HL-60/S4 treated with phorbol 12-myristate 13-acetate at 8.2 ng/mL for 4 days and 3 days (cell line): ENCODE results near the gene ARHGAP26.

Experiments used
- in situ Hi-C: fragments of 300-500 bp; cut with MboI; formaldehyde crosslinking; loops from 2 replicates; pipeline ENCODE4 v1.15.0; 2022; ENCODE audit warnings: low sequenced_read_pairs

ARHGAP26 gene

DNA sequence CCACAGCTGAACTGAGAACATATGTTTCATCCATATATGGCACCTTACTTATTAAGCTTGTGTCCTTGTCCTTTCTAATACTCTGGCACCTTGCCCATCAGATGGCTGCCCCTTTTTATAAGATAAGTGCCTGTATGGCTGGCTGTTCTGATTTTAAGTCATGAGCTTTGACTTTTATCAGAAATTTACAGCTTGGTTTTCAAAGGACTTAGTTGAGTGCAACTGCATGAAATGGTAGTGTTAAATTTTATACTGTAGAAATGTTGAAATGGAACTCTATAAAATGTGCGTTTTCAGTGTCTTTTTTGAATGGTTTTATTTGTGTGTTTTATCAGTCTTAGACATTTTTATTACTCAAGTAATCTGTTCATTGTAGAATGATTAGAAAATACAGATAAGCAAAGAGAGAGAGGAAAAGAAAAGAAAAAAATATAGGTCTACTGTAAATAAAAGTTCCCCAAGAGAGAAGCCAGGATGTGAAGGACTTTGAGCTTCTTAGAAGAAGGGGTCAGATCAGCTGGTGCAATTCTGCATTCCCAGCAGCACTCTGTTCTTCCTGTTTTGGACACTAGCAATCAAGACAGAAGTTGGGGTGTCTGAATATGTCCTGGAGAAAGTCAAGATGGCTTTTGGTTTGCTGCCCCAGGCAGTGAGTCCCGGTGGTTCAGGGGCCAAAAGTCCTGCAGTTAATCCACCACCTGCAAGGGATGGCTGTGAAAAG is 38.9 kb downstream of the ARHGAP26 start:
- in situ Hi-C loops = loop anchor here (10.0 kb wide), 1 partner anchor 66 kb away; no protein-coding TSS in a partner anchor

GRCh38 chr5:142810081-142810480 is 39.9 kb downstream of the ARHGAP26 start:
- in situ Hi-C loops = no loop called here

GRCh38 chr5:142810743-142811290 is 40.6 kb downstream of the ARHGAP26 start:
- in situ Hi-C loops = no loop called here

- in situ Hi-C loops = no loop called here
These were observed 41.8 kb downstream of the ARHGAP26 start for GRCh38 chr5:142811866-142812557.

- in situ Hi-C loops = no loop called here
These were observed 43.0 kb downstream of the ARHGAP26 start for GRCh38 chr5:142813220-142813619.

- in situ Hi-C loops = no loop called here
These were observed 43.9 kb downstream of the ARHGAP26 start for GRCh38 chr5:142814122-142814521.

DNA sequence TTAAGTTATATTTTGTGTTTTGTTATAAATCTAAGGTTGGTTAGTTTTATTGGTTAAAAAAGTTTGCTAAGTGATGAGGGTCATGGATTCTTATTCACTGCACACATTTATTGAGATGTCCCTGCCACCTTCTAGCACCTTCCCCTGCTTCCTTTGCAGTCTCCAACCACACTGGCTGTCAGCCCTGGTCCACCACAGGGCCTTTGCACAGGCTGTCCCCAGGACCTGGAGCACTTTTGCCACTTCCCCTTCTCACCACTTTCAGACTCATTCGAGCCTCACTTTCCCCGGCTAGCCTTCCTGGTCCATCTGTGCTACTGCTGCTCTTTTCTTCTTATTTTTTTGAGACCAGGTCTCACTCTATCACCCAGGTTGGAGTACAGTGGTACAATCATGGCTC is 45.3 kb downstream of the ARHGAP26 start:
- in situ Hi-C loops = no loop called here

- in situ Hi-C loops = no loop called here
These were observed 46.6 kb downstream of the ARHGAP26 start for GRCh38 chr5:142816531-142817430.

DNA sequence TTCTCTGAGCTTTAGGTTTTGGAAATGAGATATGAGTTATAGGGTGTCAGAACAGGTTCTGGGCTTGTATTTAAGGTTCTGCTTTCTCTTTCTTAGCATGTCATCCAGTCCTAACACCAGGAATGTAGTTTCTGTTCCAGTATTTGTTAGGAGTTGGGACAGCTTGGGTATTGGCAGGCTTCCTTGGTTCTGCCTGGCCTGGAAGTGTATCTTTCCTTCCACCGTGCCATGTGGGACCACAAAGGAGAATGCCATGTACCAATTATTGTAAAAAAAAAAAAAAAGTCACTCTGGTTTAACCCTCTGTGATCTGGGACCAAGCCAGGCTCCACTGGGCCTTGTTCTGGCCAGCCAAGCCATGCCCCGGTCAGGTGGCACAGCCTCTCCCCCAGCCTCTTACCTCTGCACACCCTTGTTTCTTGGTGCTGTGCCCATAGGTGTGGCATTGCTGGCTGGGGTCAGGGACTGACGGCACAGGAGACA is 47.8 kb downstream of the ARHGAP26 start:
- in situ Hi-C loops = no loop called here

DNA sequence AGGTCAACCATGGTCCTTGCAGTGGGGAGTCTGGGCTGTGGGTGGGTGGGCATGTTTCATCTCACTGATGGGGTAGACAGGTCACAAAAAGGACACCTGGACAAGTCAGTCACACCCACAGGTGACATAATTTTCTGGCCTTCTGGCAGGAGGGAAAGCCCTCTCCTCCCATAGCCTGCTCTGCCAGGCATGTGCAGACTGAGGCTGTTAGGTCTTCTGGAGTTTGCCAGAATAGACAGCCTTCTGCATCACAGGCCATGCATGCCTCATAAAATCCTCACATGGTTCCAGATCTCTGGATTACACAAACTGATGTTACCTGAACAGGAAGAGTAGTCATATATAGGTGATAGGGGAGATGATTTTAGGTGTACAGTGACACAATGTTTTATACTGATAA is 49.1 kb downstream of the ARHGAP26 start:
- in situ Hi-C loops = no loop called here

DNA sequence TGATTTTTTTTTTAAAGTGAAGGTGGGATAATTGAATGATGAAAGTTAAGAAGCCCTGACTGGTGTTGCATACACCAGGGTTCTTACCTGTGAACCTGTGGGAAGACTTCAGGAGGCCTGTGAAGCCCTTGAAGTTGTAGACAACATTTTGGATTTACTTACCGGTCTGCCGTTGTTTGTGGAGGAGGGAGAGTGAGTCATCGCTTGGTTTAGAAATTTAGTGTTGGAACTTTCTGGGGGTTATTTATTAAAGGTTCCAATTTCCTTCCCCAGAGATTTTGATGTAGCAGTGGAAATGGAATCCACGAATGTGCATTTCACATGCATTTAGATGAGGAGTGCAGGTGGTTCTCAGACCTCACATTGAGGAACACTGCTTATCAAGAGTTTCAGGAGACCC is 49.6 kb downstream of the ARHGAP26 start:
- in situ Hi-C loops = no loop called here

- in situ Hi-C loops = no loop called here
These were observed 50.3 kb downstream of the ARHGAP26 start for GRCh38 chr5:142820447-142820846.

DNA sequence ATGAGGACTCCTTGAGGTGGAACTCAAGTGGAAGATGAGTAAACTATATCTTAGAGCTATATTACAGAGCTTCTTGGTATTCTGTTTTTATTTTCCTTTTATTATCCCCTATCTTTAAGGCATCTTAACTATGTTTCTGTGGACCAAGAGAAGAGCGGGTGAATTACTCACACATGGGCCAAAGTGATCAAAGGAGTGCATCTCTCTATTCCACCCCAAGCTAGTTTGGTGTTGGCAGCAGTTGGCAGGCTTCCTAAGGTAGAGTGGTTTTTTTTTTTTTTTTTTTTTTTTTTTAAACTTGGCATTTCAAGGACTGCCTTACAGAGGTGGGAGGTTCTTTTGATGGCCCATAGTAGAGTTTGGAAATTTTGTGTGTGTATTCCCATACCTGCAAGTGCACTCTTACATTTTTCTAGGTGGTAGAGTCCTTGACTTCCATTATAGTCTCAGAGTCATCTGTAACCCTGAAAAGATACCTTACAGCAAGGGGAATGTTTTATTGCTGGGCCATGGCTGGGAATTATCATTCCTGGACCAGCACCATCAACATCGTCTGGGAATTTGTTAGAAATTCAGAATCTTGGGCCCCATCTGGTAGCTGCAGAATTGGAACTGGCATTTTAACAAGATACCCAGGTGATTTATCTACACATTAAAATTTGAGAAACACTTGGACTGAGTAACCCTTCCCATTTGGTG is 51.0 kb downstream of the ARHGAP26 start:
- in situ Hi-C loops = no loop called here

DNA sequence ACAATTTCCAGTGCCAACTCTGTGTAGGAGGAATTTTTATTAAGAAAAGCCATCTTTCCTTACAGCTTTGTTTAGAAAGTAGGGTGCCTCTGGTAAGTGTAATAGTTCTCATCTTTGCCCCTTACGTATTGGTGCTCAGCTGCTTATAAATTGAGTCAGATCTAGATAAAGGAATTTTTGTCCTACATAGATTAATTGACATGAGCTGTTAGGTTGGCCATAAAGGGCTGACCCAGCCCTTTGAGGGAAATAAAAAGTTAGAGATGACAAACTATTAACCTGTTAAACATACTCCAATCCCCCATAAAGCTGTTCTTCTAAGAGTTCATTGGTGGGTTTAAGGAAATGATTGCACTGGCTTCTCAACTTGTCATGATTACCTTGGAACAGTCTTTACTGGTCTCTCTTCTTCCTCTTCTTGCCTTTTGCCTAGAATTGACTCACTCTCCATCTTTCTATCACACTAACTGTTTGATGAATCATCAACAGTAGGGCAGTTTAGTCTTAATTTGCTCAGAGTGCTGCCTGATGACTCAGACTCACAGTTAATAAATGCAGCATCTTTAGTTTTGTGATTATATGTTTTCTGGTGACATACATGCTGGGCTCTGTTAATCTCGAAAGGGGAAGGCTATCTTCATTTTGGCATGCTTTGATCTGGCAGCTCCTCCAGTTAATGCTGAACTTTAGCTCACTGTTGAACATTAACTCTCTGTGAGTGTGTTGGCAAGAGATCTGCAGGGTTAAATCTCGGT is 51.7 kb downstream of the ARHGAP26 start:
- in situ Hi-C loops = no loop called here

DNA sequence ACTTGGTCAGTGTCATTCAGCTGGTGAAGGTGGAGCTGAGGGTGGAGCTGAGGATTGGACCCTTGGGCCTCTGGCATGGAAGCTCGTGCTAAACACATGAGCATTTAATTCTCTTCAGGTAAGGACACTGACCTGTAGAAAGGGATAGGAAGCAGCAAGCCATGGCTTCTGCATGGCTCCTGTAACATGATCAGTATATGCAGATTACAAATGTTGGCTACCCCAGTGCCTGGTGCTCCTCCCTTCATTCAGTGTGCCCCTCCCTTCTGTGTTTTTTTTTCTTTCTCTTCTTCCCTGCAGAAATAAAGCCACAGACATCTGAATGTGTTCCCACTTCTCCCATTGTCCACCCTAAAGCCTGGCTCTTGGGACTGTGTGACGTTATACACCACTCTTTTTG is 52.9 kb downstream of the ARHGAP26 start:
- in situ Hi-C loops = no loop called here

DNA sequence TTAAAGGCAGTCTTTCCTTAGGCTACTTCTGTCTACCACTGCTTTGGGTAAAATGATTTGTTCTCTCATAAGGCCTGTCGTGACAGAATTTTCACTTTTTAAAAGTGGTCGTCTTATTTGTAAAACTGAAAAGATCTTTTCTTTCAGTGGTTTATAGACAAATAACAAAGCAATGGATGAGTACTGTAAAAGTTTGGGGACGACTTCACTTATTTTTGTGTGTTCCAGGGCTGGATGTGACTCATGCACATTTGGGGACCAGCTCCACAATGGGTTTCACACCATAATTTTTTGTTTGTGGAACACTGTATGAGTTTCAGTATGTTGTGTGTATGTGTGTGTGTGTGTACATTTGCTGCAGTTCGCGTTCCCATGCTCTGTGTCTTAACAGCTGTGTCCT is 53.6 kb downstream of the ARHGAP26 start:
- in situ Hi-C loops = no loop called here

DNA sequence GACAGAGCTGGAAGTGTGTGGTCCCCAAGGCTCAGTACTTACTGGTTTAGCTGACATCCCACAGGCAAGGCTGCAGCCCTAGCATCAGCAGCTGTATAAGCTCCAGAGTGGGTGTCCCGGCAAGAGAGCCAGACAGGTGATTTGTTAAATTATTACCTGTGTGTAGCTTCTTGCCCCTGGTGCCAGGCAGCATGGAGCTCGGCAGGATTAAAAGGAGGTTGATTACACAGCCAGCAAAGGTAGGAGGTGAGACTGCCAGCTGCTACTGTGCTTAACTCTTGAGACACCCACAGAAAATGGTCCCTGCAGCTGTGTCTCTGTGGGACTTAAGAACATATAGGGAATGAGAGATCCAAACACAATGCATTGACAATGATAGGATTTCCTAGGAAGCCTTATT is 54.2 kb downstream of the ARHGAP26 start:
- in situ Hi-C loops = no loop called here

- in situ Hi-C loops = no loop called here
These were observed 55.4 kb downstream of the ARHGAP26 start for GRCh38 chr5:142825378-142826089.

GRCh38 chr5:142826093-142826492 is 55.9 kb downstream of the ARHGAP26 start:
- in situ Hi-C loops = no loop called here
